Kidney (tissue), 14 donors: ENCODE measurements around the gene THSD4. TPM values are rescaled to one million over a fixed set of nuclear protein-coding genes. Genes with fewer than 3 reads are reported as not detected.
A peak's percentile ranks its signal among the peaks of the same experiment; 100 is the strongest.

ENCODE experiments used
- DNase-seq, 5 donors: peaks; one replicate each; pipeline ENCODE4 v3.0.0-alpha.2; 2013 to 2020
- FAIRE-seq: peaks from 2 replicates; lab custom pipeline; 2012; peaks lifted over from hg19 to GRCh38; lab: Jason Lieb, UNC
- H3K27ac ChIP-seq, 2 donors: one replicate each; pipeline ENCODE4 v1.7.0; 2013; ENCODE audit warnings: low read depth in 2 of 2, low read length in 2 of 2, inconsistent platforms in 1 of 2
- H3K27me3 ChIP-seq: one replicate; pipeline ENCODE4 v1.7.1; 2013; ENCODE audit warnings: low read length, inconsistent platforms; ENCODE audit not compliant: control insufficient read depth, insufficient read depth
- H3K36me3 ChIP-seq, 3 donors: one replicate each; pipeline versions ENCODE4 v1.7.0 to v1.7.1; 2013; ENCODE audit warnings: low read length in 3 of 3, control low read depth in 1 of 3, inconsistent platforms in 1 of 3; ENCODE audit not compliant: insufficient read depth in 3 of 3, control insufficient read depth in 2 of 3
- H3K4me1 ChIP-seq, 3 donors: one replicate each; pipeline versions ENCODE4 v1.7.0 to v1.7.1; 2013; ENCODE audit warnings: low read length in 3 of 3, inconsistent platforms in 1 of 3, low read depth in 1 of 3; ENCODE audit not compliant: control insufficient read depth in 2 of 3, insufficient read depth in 2 of 3
- H3K4me3 ChIP-seq, 3 donors: one replicate each; pipeline versions ENCODE4 v1.7.0 to v1.8.1; 2013; ENCODE audit warnings: low read length in 3 of 3, control low read depth in 1 of 3, inconsistent platforms in 1 of 3
- H3K9ac ChIP-seq, 3 donors: one replicate each; pipeline versions ENCODE4 v1.7.0 to v1.7.1; 2013; ENCODE audit warnings: low read length in 3 of 3, control low read depth in 1 of 3, inconsistent platforms in 1 of 3
- H3K9me3 ChIP-seq, 3 donors: one replicate each; pipeline versions ENCODE4 v1.7.0 to v1.7.1; 2013; ENCODE audit warnings: low read length in 3 of 3, control low read depth in 1 of 3, inconsistent platforms in 1 of 3; ENCODE audit not compliant: control insufficient read depth in 2 of 3, insufficient read depth in 1 of 3
- CTCF ChIP-seq: IDR thresholded peaks from 3 replicates; pipeline ENCODE4 v1.5.1; 2012; ENCODE audit warnings: mild to moderate bottlenecking, moderate library complexity, borderline replicate concordance; ENCODE audit not compliant: insufficient read depth; ENCODE audit errors: extremely low read depth
- intact Hi-C: fragments of 100-400 bp; cut with DNase I; formaldehyde crosslinking; loops from one replicate; pipeline ENCODE4 v1.11.1; 2022
- polyA plus RNA-seq: library from polyadenylated mRNA; stranded (reverse); fragments of 350-450 nt; fragmentation: Illumina TruSeq; extraction: RNeasy Lipid Tissue Mini Kit (QIAGEN cat#74804); gene quantifications from one replicate; pipeline ENCODE4 v1.2.3, GENCODE V29; 2014; ENCODE audit warnings: low read depth, low replicate concordance; ENCODE audit not compliant: insufficient read depth
- total RNA-seq: library from RNA; stranded (reverse); fragmentation: NEBNext Ultra II Directional; extraction: Animal tissue kit (Norgen Biotek cat#: 25700); gene quantifications from one replicate; pipeline ENCODE4 v1.2.1, GENCODE V29; 2021
- donor health status: control.
- donor health status: control.
- donor health status: control.
- donor health status: control.
- donor health status: control.
- donor health status: DM: yes; HTN: yes; CAD: no.
- donor health status: Normal renal cell carcinoma (clear cell type).

Gene THSD4
- total and polyA plus RNA-seq, 2 donors from 2014 or later: 9.4 to 36.3 TPM

DNA sequence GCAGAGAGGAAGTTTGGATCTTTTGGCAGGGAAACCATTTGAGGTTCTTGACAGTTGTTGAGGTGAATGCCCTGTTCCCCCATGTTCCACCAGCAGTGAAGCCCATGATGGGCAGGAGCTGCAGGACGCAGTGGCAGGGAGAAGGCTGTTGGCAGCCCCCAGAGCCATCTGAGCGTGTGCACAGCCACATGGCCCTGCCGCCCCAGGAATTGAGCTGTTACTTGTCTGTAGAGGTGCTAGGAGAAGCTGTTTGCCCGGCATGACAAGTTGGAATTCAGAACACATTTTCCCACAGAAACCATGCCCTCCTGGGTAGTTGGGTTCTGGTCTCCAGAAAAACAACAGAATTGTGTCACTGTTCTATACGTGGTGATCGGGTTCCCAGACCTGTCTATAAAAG is 476.9 kb downstream of the THSD4 start:
- Histone ChIP-seq H3K4me1 (peaks cover 0 to 2% (median 0%) of the 10 kb centered on the region in 3 donors), H3K36me3 (no peaks in the 10 kb centered on the region), H3K27me3 (no peaks in the 10 kb centered on the region), H3K9me3 (no peaks in the 10 kb centered on the region), H3K27ac (no peak overlapping the region), H3K4me3 (no peak overlapping the region), H3K9ac (no peak overlapping the region)
- no peak for FAIRE-seq
- TF ChIP-seq CTCF: no peak
- DNase-seq: no peak
- intact Hi-C loops: no loop called here

DNA sequence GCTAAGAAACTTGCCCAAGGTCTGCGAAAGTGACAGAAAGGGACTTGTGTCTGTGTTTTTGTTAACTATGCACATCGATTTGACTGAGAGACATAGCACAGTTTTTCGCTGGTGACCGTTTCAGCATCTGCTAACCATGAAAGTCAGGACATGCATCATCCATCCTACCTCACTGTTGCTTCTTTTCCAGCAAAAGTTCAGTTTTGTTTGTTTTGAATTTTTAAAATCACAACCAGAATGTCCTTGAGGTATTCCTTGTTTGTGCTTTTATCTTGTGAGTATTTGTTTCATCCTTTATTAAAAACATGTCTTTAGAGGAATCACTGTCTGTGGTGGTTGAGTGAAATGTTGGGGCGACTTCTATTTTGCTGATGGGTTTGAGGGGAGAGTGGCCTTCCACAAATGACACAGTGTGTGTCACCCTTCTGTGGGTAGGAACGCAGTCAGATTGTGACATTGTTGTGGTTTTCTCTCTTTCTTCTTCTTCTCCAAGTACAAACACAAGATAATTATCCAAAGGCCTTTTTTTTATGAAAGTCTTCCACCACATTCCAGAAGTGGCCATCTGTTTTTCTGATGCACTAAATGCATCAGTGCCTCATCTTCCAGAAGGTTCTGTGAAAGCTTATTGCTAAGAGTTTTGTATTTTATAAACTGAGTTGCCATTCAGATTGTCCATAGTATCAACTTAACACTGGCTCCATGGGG is 480.7 kb downstream of the THSD4 start:
- Histone ChIP-seq H3K4me3 (no peak overlapping the region), H3K4me1 (peaks cover 0 to 7% (median 4%) of the 10 kb centered on the region in 3 donors), H3K27ac (no peak overlapping the region), H3K9me3 (no peaks in the 10 kb centered on the region), H3K27me3 (no peaks in the 10 kb centered on the region), H3K9ac (no peak overlapping the region), H3K36me3 (no peaks in the 10 kb centered on the region)
- DNase-seq (no peak), FAIRE-seq (no peak)
- intact Hi-C loops: no loop called here
- no peak for TF ChIP-seq CTCF

DNA sequence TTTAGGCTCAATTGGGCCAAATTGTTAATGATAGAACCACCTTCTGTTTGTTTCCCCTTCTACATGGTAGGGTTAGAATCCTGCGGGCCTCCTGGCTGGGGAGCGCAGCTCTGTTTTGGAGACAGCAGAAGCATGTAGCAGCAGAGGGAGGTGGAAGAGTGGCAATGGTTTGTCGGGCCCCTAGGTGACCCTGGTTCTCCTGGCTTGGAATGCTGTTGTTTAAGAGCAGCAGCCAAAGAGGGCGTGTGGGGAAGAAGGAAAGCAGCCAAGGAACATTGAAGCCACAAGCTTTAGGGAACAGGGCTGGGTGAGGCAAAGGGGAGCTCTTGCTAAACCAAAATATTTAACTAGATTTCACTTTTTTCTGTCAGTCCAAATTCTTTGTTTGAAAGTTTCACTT is 481.4 kb downstream of the THSD4 start:
- FAIRE-seq: no peak
- Histone ChIP-seq H3K27me3 (no peaks in the 10 kb centered on the region), H3K4me3 (no peak overlapping the region), H3K27ac (no peak overlapping the region), H3K36me3 (no peaks in the 10 kb centered on the region), H3K9me3 (no peaks in the 10 kb centered on the region), H3K9ac (no peak overlapping the region), H3K4me1 (peaks cover 0 to 7% (median 4%) of the 10 kb centered on the region in 3 donors)
- intact Hi-C loops: no loop called here
- DNase-seq: peak in 1 of 5 donors; percentile 50
- no peak for TF ChIP-seq CTCF
